Measurements from ENCODE around the gene PPP2R2C.

DNA sequence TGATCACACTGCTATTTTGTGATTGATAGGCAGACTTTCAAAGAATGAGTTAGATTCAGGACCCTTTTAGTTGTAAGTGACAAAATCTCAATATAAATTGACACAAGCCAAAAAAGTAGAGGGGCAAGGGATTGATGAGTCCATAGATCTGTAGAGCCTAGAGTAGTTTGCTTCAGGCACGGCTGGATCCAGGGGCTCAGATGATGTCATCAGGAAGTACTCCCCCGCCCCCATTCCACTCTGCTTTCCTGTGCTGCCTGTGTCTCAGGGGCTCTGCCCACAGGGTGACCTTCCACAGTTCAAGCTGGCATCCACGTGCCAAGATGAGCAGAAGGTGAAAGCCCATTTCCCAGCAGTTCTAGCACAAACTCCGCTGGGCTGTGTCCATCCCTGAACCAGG is 189.1 kb downstream of the PPP2R2C start:
- TF ChIP-seq, protein P1, sequence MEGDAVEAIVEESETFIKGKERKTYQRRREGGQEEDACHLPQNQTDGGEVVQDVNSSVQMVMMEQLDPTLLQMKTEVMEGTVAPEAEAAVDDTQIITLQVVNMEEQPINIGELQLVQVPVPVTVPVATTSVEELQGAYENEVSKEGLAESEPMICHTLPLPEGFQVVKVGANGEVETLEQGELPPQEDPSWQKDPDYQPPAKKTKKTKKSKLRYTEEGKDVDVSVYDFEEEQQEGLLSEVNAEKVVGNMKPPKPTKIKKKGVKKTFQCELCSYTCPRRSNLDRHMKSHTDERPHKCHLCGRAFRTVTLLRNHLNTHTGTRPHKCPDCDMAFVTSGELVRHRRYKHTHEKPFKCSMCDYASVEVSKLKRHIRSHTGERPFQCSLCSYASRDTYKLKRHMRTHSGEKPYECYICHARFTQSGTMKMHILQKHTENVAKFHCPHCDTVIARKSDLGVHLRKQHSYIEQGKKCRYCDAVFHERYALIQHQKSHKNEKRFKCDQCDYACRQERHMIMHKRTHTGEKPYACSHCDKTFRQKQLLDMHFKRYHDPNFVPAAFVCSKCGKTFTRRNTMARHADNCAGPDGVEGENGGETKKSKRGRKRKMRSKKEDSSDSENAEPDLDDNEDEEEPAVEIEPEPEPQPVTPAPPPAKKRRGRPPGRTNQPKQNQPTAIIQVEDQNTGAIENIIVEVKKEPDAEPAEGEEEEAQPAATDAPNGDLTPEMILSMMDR (IDR thresholded peaks at IDR 0.05; ENCODE audit: borderline replicate concordance, extremely low read depth, low read length, poor library complexity, severe bottlenecking) = no peak
- TF ChIP-seq EZH2 (IDR thresholded peaks at IDR 0.05; ENCODE audit: borderline replicate concordance, low read depth, low read length, severe bottlenecking) = no peak
